SK-N-SH (cell line): ENCODE data around the gene KHDC3L. TPM values are rescaled to one million over a fixed set of nuclear protein-coding genes. Genes with fewer than 3 reads are reported as not detected.

Experiments
- CTCF ChIA-PET: fragments of 300-600, 350-600 bp; formaldehyde crosslinking; extraction: SDS; loops from one replicate; lab custom pipeline; 2021; lab: Yijun Ruan, JAX
- POLR2A ChIA-PET: fragments of 350-600 bp; sonication (Branson Sonifier 250); formaldehyde crosslinking; extraction: SDS; loops from one replicate; lab custom pipeline; 2020; ENCODE audit warnings: antibody characterized with exemption, inconsistent platforms; lab: Yijun Ruan, JAX
- DNase-seq: peaks from one replicate; pipeline ENCODE4 v3.0.0; 2012
- H2AFZ ChIP-seq: fragments of 200-600 bp; sonication (generic); 2 replicates; pipeline ENCODE4 v1.8.1; 2016; ENCODE audit warnings: antibody characterized with exemption, mild to moderate bottlenecking, low read depth
- H3F3A ChIP-seq: fragments of 200-600 bp; sonication (generic); replicated peaks from 2 replicates; pipeline ENCODE3; 2016; ENCODE audit warnings: antibody characterized with exemption, mild to moderate bottlenecking; ENCODE audit not compliant: insufficient read depth
- H3K27ac ChIP-seq, 2 experiments: fragments of 200-500 bp in 1 of 2; fragments of 200-600 bp in 1 of 2; sonication (Bioruptor generic) in 1 of 2; sonication (generic), shearing (Covaris generic) in 1 of 2; 2 replicates each; pipeline versions ENCODE4 v1.5.1 to v1.6.1; 2014 to 2016; ENCODE audit warnings: low read depth in 2 of 2, inconsistent platforms in 1 of 2, low read length in 1 of 2, mild to moderate bottlenecking in 1 of 2, mixed read lengths in 1 of 2
- H3K27me3 ChIP-seq: fragments of 200-600 bp; sonication (generic), shearing (Covaris generic); 2 replicates; pipeline ENCODE4 v1.6.1; 2016; ENCODE audit warnings: mixed run types; ENCODE audit not compliant: insufficient read depth
- H3K36me3 ChIP-seq, 2 experiments: fragments of 200-500 bp in 1 of 2; fragments of 200-600 bp in 1 of 2; sonication (Bioruptor generic) in 1 of 2; sonication (generic) in 1 of 2; replicated peaks in 1 of 2; 2 replicates each; pipeline versions ENCODE3 to v1.5.1; 2014 to 2016; ENCODE audit warnings: low read length in 1 of 2, mild to moderate bottlenecking in 1 of 2; ENCODE audit not compliant: insufficient read depth in 2 of 2, control insufficient read depth in 1 of 2
- H3K4me1 ChIP-seq, 2 experiments: fragments of 200-500 bp in 1 of 2; fragments of 200-600 bp in 1 of 2; sonication (Bioruptor generic) in 1 of 2; sonication (generic), shearing (Covaris generic) in 1 of 2; 2 replicates each; pipeline versions ENCODE4 v1.5.1 to v1.6.1; 2014 to 2016; ENCODE audit warnings: low read depth in 1 of 2, low read length in 1 of 2, mixed run types in 1 of 2; ENCODE audit not compliant: insufficient read depth in 2 of 2, control insufficient read depth in 1 of 2
- H3K4me2 ChIP-seq: fragments of 200-600 bp; sonication (generic), shearing (Covaris generic); 2 replicates; pipeline ENCODE4 v1.6.1; 2017; ENCODE audit warnings: mixed run types
- H3K4me3 ChIP-seq, 2 experiments: fragments of 200-500 bp in 1 of 2; fragments of 200-600 bp in 1 of 2; sonication (Bioruptor generic) in 1 of 2; sonication (generic), shearing (Covaris generic) in 1 of 2; 2 replicates each; pipeline versions ENCODE4 v1.5.1 to v1.8.1; 2014 to 2016; ENCODE audit warnings: low read depth in 2 of 2, inconsistent platforms in 1 of 2, low read length in 1 of 2, mild to moderate bottlenecking in 1 of 2, mixed read lengths in 1 of 2, moderate library complexity in 1 of 2
- H3K79me2 ChIP-seq: fragments of 200-600 bp; sonication (generic); 2 replicates; pipeline ENCODE4 v1.8.1; 2017; ENCODE audit warnings: mild to moderate bottlenecking; ENCODE audit not compliant: insufficient read depth
- H3K9ac ChIP-seq: fragments of 200-600 bp; sonication (generic); 2 replicates; pipeline ENCODE4 v1.6.1; 2017; ENCODE audit warnings: mixed run types
- H3K9me2 ChIP-seq: fragments of 200-600 bp; sonication (generic); 2 replicates; pipeline ENCODE4 v1.6.1; 2017; ENCODE audit warnings: mixed run types
- H3K9me3 ChIP-seq: fragments of 200-600 bp; sonication (generic); 2 replicates; pipeline ENCODE4 v1.6.1; 2017; ENCODE audit warnings: mixed run types, mild to moderate bottlenecking, moderate library complexity
- H4K20me1 ChIP-seq: fragments of 200-600 bp; sonication (generic); 2 replicates; pipeline ENCODE4 v1.6.1; 2017; ENCODE audit warnings: mild to moderate bottlenecking, mixed run types; ENCODE audit not compliant: insufficient read depth
- ELF1 ChIP-seq: IDR thresholded peaks from 2 replicates; pipeline ENCODE4 v1.4.0; 2012
- EP300 ChIP-seq, 2 experiments: IDR thresholded peaks; 2 replicates each; pipeline versions ENCODE4 v1.4.0 to v1.6.1; 2012; ENCODE audit warnings: borderline replicate concordance in 1 of 2, low read depth in 1 of 2, low read length in 1 of 2
- EZH2phosphoT487 ChIP-seq: fragments of 200-600 bp; sonication (generic); IDR thresholded peaks from 2 replicates; pipeline ENCODE4 v1.6.1; 2017; ENCODE audit warnings: low read depth, mixed run types, mild to moderate bottlenecking, antibody characterized with exemption, moderate library complexity, borderline replicate concordance
- FOSL2 ChIP-seq: IDR thresholded peaks from 2 replicates; pipeline ENCODE4 v1.4.0; 2012; ENCODE audit warnings: low read depth, mild to moderate bottlenecking, moderate library complexity, borderline replicate concordance
- IRF3 ChIP-seq: fragments of 150-350 bp; IDR thresholded peaks from 2 replicates; pipeline ENCODE4 v1.6.1; 2016; ENCODE audit warnings: mild to moderate bottlenecking, low read depth, low read length
- MEF2A ChIP-seq: IDR thresholded peaks from 2 replicates; pipeline ENCODE4 v1.4.0; 2012; ENCODE audit warnings: low read depth, borderline replicate concordance
- MXI1 ChIP-seq: IDR thresholded peaks from 2 replicates; pipeline ENCODE4 v1.6.1; 2012; ENCODE audit warnings: mild to moderate bottlenecking, low read depth, low read length, improper control_type of control experiment
- NFIC ChIP-seq: IDR thresholded peaks from 2 replicates; pipeline ENCODE4 v1.4.0; 2012; ENCODE audit warnings: borderline replicate concordance
- PBX3 ChIP-seq: IDR thresholded peaks from 2 replicates; pipeline ENCODE4; 2012
- POLR2AphosphoS5 ChIP-seq: IDR thresholded peaks from 2 replicates; pipeline ENCODE4 v1.6.1; 2012; ENCODE audit warnings: low read depth, low read length
- REST ChIP-seq: IDR thresholded peaks from 2 replicates; pipeline ENCODE4 v1.6.1; 2012; ENCODE audit warnings: mild to moderate bottlenecking, low read depth, low read length, moderate library complexity
- RFX5 ChIP-seq: IDR thresholded peaks from 2 replicates; pipeline ENCODE4 v1.6.1; 2012; ENCODE audit warnings: mild to moderate bottlenecking, improper control_type of control experiment, low read length
- RXRA ChIP-seq: IDR thresholded peaks from 2 replicates; pipeline ENCODE4 v1.4.0; 2012; ENCODE audit warnings: low read depth, mild to moderate bottlenecking, borderline replicate concordance
- SIN3A ChIP-seq: IDR thresholded peaks from 2 replicates; pipeline ENCODE4 v1.6.1; 2012; ENCODE audit warnings: low read depth, mild to moderate bottlenecking, low read length, moderate library complexity, borderline replicate concordance
- TAF1 ChIP-seq: IDR thresholded peaks from 2 replicates; pipeline ENCODE4 v1.6.1; 2012; ENCODE audit warnings: low read depth, mild to moderate bottlenecking, low read length, moderate library complexity, borderline replicate concordance
- TCF12 ChIP-seq: IDR thresholded peaks from 2 replicates; pipeline ENCODE4 v1.4.0; 2012
- USF1 ChIP-seq: IDR thresholded peaks from 2 replicates; pipeline ENCODE4 v1.4.0; 2012; ENCODE audit warnings: low read depth, borderline replicate concordance
- USF2 ChIP-seq: fragments of 150-350 bp; IDR thresholded peaks from 2 replicates; pipeline ENCODE4 v1.6.1; 2017; ENCODE audit warnings: antibody characterized with exemption, low read length, low read depth, borderline replicate concordance
- YY1 ChIP-seq: IDR thresholded peaks from 2 replicates; pipeline ENCODE4 v1.4.0; 2012; ENCODE audit warnings: low read depth, mild to moderate bottlenecking
- ZBTB33 ChIP-seq: IDR thresholded peaks from 2 replicates; pipeline ENCODE4 v1.4.0; 2012; ENCODE audit warnings: low read depth, borderline replicate concordance
- WGBS: methylation state at CpG from one replicate; pipeline ENCODE4 v1.1.6; 2017; ENCODE audit warnings: low lambda C conversion rate; 5-methylcytosine and 5-hydroxymethylcytosine counted together
- polyA plus RNA-seq, 3 experiments: library from polyadenylated mRNA; depleted of rRNA; stranded (reverse); fragments of >200 nt; gene quantifications; 2 replicates each; pipeline ENCODE4 v1.2.3, GENCODE V29; 2012

The KHDC3L gene
- polyA plus RNA-seq, 1 of the 3 experiments (the other 2 are of a cell fraction) = not detected

- H3K36me3 ChIP-seq = no peaks in the 10 kb centered on the region
- no peaks in the 10 kb centered on the region for H3K27me3 ChIP-seq
- no peak overlapping the region for H2AFZ ChIP-seq
- H3K4me1 ChIP-seq = no peaks in the 10 kb centered on the region
- H3K9ac ChIP-seq = no peak overlapping the region
- H3K4me2 ChIP-seq = no peak overlapping the region
- POLR2A ChIA-PET = no interaction called here
- DNase-seq = no peak
- CTCF ChIA-PET = interaction anchor here (0.7 to 2.1 kb wide), 3 partner anchors 12 to 336 kb away, joined by 3 to 13 read pairs (median 3); no protein-coding TSS in a partner anchor
- 90% methylated on average over 3 of the region's 3 CpGs for WGBS
- TF ChIP-seq ELF1 = no peak
- no peak for TF ChIP-seq ZBTB33
- no peak for TF ChIP-seq TAF1
- no peak for TF ChIP-seq MEF2A
- TF ChIP-seq FOSL2 = no peak
- no peak for TF ChIP-seq YY1
- TF ChIP-seq POLR2AphosphoS5 = no peak
- no peak for TF ChIP-seq RFX5
- no peak for TF ChIP-seq RXRA
- TF ChIP-seq MXI1 = no peak
- TF ChIP-seq EP300 (IDR thresholded peaks at IDR 0.05; ENCODE audit: borderline replicate concordance in 1 of 2, low read depth in 1 of 2, low read length in 1 of 2) = no peak
- no peak for TF ChIP-seq USF2
- no peak for TF ChIP-seq IRF3
- no peak for TF ChIP-seq REST
- no peak for TF ChIP-seq USF1
- TF ChIP-seq PBX3 = no peak
- no peak for TF ChIP-seq NFIC
- TF ChIP-seq TCF12 = no peak
- TF ChIP-seq EZH2phosphoT487 = no peak
- no peak for TF ChIP-seq SIN3A
- no peak overlapping the region for H3K27ac ChIP-seq
- H3K79me2 ChIP-seq = no peaks in the 10 kb centered on the region
- no peaks in the 10 kb centered on the region for H3K9me3 ChIP-seq
- H3K9me2 ChIP-seq = no peaks in the 10 kb centered on the region
- no peaks in the 10 kb centered on the region for H4K20me1 ChIP-seq
- no peaks in the 10 kb centered on the region for H3F3A ChIP-seq
- H3K4me3 ChIP-seq = no peak overlapping the region
Observed at GRCh38 chr6:73339340-73339739, 23.1 kb upstream of the KHDC3L start.
